ENCODE measurements around the gene ADCY9. TPM values are rescaled to one million over a fixed set of nuclear protein-coding genes. Genes with fewer than 3 reads are reported as not detected.

The ADCY9 gene
- polyA plus RNA-seq, 1 experiment = 16.0 TPM

DNA sequence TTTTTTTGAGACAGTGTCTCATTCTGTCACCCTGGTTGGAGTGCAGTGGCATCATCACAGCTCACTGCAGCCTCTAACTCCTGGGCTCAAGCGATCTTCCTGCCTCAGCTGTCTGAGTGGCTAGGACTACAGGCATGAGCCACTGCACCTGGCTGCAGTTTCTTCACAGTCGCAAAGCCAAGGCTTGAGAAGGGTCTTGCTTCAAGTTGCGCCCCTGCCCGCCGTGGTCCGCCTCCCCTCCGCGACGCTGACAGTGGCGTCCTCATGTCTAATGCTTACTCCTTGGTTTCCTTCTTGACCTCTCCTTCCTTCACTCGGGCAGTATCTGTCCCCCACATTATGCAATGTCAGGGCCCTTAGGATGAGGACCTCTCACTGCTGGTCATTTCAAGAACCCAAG is 112.7 kb downstream of the ADCY9 start:
- POLR2A ChIA-PET = no interaction called here
- CTCF ChIA-PET = no interaction called here

DNA sequence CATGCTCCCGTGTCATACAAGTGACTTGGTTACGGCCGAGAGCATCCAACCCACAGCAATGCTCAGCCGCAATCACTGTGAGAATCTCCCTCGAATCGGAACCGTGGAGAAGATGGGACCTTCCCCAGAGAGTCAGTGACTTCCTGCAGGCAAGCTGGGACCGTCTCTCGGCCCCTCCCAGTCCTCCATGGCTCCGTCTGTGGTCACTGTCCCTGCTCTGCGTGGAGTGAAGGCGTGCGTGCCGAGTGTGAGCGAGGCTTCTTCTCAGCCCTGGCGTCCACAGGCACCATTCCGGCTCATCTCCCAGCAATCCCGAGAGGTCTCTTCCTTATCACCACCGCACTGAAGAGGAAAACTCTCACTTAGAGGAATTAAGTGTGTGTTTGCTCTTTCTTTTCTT is 113.1 kb downstream of the ADCY9 start:
- TF ChIP-seq, protein P1, sequence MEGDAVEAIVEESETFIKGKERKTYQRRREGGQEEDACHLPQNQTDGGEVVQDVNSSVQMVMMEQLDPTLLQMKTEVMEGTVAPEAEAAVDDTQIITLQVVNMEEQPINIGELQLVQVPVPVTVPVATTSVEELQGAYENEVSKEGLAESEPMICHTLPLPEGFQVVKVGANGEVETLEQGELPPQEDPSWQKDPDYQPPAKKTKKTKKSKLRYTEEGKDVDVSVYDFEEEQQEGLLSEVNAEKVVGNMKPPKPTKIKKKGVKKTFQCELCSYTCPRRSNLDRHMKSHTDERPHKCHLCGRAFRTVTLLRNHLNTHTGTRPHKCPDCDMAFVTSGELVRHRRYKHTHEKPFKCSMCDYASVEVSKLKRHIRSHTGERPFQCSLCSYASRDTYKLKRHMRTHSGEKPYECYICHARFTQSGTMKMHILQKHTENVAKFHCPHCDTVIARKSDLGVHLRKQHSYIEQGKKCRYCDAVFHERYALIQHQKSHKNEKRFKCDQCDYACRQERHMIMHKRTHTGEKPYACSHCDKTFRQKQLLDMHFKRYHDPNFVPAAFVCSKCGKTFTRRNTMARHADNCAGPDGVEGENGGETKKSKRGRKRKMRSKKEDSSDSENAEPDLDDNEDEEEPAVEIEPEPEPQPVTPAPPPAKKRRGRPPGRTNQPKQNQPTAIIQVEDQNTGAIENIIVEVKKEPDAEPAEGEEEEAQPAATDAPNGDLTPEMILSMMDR (IDR thresholded peaks at IDR 0.05; ENCODE audit: low read depth, low read length) = no peak
- Histone ChIP-seq H3K27ac (ENCODE audit: low read depth, low read length) (no peak overlapping the region), H3K27me3 (ENCODE audit: control insufficient read depth, insufficient read depth, low read length) (no peaks in the 10 kb centered on the region), H3K9me3 (ENCODE audit: control insufficient read depth, insufficient read depth, low read length) (no peaks in the 10 kb centered on the region), H3K4me3 (ENCODE audit: low read depth, low read length) (no peak overlapping the region)
- POLR2A ChIA-PET = no interaction called here
- DNase-seq (ENCODE audit: low read depth, low spot score) = no peak
- CTCF ChIA-PET = no interaction called here

More for the DNA sequence above, 112.7 kb downstream of the ADCY9 start:
- H3K27ac ChIP-seq (ENCODE audit: low read depth, low read length) = no peak overlapping the region
- no peaks in the 10 kb centered on the region for H3K27me3 ChIP-seq (ENCODE audit: control insufficient read depth, insufficient read depth, low read length)
- H3K9me3 ChIP-seq (ENCODE audit: control insufficient read depth, insufficient read depth, low read length) = no peaks in the 10 kb centered on the region
- H3K4me3 ChIP-seq (ENCODE audit: low read depth, low read length) = no peak overlapping the region
- no peak for DNase-seq (ENCODE audit: low read depth, low spot score)
- TF ChIP-seq, protein P1 (IDR thresholded peaks at IDR 0.05; ENCODE audit: low read depth, low read length) = no peak

DNA sequence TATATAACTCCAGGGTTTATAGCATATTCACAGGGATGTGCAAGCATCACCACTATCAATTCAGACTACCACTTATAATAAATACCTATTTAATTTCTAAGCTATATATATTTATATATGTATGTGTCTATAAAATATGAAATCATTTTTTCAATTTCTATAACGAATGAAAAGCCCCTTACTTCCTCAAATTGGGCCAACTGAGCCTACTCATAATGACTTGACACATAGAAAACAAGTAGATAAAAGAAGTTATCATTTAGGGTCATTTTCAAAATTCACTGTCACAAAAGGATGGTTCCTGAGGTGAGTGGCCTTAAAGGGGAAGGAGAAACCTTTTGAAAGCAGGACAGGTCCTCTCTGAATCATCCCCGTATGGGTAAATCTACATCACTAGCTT is 114.1 kb downstream of the ADCY9 start:
- H3K27me3 ChIP-seq (ENCODE audit: control insufficient read depth, insufficient read depth, low read length) = no peaks in the 10 kb centered on the region
- TF ChIP-seq, protein P1 (IDR thresholded peaks at IDR 0.05; ENCODE audit: low read depth, low read length) = no peak
- H3K27ac ChIP-seq (ENCODE audit: low read depth, low read length) = no peak overlapping the region
- H3K9me3 ChIP-seq (ENCODE audit: control insufficient read depth, insufficient read depth, low read length) = no peaks in the 10 kb centered on the region
- no peak for DNase-seq (ENCODE audit: low read depth, low spot score)
- CTCF ChIA-PET = no interaction called here
- H3K4me3 ChIP-seq (ENCODE audit: low read depth, low read length) = no peak overlapping the region
- POLR2A ChIA-PET = no interaction called here

DNA sequence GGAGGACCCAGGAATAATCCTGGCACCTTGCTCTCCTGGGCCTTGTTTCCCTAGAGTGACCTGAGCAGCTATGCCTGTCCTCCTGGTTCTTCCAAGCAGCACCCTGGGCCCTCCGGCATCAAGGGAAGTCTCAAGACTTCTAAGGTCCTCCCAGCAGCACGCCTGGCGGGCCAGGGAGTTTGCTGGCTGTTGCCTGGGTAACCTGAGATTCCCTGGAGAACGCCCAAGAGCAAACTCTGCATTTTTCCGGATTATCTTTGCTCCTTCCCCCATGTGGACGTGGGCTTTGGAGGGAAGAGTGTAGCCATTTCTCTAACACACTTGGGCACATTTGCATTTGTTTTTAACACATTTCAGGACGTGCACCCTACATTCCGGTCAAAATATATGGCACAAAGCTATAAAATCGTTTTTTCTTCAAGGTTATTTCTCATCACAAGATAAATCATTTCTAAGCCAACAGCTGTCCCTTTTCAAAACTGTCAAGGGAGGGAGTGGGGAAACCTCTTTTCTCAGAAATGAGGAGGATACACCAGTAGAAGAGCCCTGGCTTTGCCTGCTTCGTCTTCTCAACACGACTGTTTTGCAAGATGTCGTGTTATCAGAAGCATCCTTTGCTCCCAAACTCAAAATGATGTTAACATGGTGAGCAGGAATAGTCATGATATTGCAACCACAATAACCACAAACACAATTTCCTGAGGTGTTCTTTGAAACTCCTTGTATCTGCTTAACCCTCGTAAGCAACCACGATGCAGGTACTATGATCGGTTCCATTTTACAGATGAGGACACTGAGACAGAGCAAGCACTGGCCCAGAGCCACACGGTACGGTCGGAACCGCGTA is 116.5 kb downstream of the ADCY9 start:
- peak; percentile 46 for DNase-seq (ENCODE audit: low read depth, low spot score)
- TF ChIP-seq, protein P1 (IDR thresholded peaks at IDR 0.05; ENCODE audit: low read depth, low read length) = no peak
- ChIA-PET POLR2A (interaction anchor here (0.6 to 1.3 kb wide), 3 partner anchors 14 to 42 kb away, joined by 3 to 8 read pairs (median 5); no protein-coding TSS in a partner anchor), CTCF (interaction anchor here (0.6 kb wide), 1 partner anchor 122 kb away, joined by 4 read pairs; no protein-coding TSS in a partner anchor)
- peak overlapping the region; percentile 70 for H3K27ac ChIP-seq (ENCODE audit: low read depth, low read length)
- H3K4me3 ChIP-seq (ENCODE audit: low read depth, low read length) = 0 out of 2 replicates have a peak overlapping the region, but pooled peaks have one; percentile 22
- no peaks in the 10 kb centered on the region for H3K27me3 ChIP-seq (ENCODE audit: control insufficient read depth, insufficient read depth, low read length)
- no peaks in the 10 kb centered on the region for H3K9me3 ChIP-seq (ENCODE audit: control insufficient read depth, insufficient read depth, low read length)

Data from AG04450 (cell line).